ENCODE results near the gene MTSS2. TPM values are rescaled to one million over a fixed set of nuclear protein-coding genes. Genes with fewer than 3 reads are reported as not detected.

MTSS2 gene
- polyA plus RNA-seq, 1 donor from 2014 or later, result 20.4 TPM

DNA sequence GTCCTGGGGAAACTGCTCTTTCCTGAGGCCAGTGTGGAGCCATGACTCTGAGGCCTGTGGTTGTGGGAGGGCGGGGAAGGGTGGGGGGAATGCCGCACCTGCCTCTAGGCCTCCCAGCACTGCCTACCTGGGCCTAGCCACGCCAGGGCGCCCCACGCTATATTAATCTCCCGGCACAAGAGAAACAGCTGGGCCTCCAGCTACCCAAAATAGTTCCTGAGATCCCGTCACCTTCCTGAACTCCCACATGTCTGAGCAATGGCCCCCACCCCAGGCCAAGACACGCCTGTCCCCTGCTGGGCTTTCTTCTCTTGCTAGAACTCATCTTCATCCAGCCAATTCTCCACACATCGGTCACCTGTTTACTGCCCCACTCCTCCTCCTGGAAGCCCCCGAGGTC lies 13.0 kb upstream of the MTSS2 start:
- no peak overlapping the region for H3K4me3 ChIP-seq (ENCODE audit: low read length)
- H3K9me3 ChIP-seq (ENCODE audit: low read length), result no peaks in the 10 kb centered on the region
- H3K9me2 ChIP-seq (ENCODE audit: insufficient read depth, low read length), result no peaks in the 10 kb centered on the region
- no peaks in the 10 kb centered on the region for H3F3A ChIP-seq (ENCODE audit: insufficient read depth, low read length, poor library complexity, severe bottlenecking)
- H2AFZ ChIP-seq (ENCODE audit: low read depth, low read length), result no peak overlapping the region
- TF ChIP-seq, protein P1, sequence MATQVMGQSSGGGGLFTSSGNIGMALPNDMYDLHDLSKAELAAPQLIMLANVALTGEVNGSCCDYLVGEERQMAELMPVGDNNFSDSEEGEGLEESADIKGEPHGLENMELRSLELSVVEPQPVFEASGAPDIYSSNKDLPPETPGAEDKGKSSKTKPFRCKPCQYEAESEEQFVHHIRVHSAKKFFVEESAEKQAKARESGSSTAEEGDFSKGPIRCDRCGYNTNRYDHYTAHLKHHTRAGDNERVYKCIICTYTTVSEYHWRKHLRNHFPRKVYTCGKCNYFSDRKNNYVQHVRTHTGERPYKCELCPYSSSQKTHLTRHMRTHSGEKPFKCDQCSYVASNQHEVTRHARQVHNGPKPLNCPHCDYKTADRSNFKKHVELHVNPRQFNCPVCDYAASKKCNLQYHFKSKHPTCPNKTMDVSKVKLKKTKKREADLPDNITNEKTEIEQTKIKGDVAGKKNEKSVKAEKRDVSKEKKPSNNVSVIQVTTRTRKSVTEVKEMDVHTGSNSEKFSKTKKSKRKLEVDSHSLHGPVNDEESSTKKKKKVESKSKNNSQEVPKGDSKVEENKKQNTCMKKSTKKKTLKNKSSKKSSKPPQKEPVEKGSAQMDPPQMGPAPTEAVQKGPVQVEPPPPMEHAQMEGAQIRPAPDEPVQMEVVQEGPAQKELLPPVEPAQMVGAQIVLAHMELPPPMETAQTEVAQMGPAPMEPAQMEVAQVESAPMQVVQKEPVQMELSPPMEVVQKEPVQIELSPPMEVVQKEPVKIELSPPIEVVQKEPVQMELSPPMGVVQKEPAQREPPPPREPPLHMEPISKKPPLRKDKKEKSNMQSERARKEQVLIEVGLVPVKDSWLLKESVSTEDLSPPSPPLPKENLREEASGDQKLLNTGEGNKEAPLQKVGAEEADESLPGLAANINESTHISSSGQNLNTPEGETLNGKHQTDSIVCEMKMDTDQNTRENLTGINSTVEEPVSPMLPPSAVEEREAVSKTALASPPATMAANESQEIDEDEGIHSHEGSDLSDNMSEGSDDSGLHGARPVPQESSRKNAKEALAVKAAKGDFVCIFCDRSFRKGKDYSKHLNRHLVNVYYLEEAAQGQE (IDR thresholded peaks at IDR 0.05; ENCODE audit: borderline replicate concordance), result no peak
- TF ChIP-seq RAD21 (conservative IDR thresholded peaks at IDR 0.05) (no peak), MXI1 (conservative IDR thresholded peaks at IDR 0.05; ENCODE audit: poor library complexity, severe bottlenecking) (no peak), SMC3 (conservative IDR thresholded peaks at IDR 0.05; ENCODE audit: poor library complexity) (no peak), EP300 (conservative IDR thresholded peaks at IDR 0.05; ENCODE audit: poor library complexity, severe bottlenecking) (no peak), TAF1 (IDR thresholded peaks at IDR 0.05; ENCODE audit: low read depth) (no peak), POLR2AphosphoS5 (IDR thresholded peaks at IDR 0.05) (no peak), EZH2 (IDR thresholded peaks at IDR 0.05; ENCODE audit: borderline replicate concordance, insufficient read depth, low read length, poor library complexity, severe bottlenecking) (no peak)
- TF ChIP-seq, protein P2, sequence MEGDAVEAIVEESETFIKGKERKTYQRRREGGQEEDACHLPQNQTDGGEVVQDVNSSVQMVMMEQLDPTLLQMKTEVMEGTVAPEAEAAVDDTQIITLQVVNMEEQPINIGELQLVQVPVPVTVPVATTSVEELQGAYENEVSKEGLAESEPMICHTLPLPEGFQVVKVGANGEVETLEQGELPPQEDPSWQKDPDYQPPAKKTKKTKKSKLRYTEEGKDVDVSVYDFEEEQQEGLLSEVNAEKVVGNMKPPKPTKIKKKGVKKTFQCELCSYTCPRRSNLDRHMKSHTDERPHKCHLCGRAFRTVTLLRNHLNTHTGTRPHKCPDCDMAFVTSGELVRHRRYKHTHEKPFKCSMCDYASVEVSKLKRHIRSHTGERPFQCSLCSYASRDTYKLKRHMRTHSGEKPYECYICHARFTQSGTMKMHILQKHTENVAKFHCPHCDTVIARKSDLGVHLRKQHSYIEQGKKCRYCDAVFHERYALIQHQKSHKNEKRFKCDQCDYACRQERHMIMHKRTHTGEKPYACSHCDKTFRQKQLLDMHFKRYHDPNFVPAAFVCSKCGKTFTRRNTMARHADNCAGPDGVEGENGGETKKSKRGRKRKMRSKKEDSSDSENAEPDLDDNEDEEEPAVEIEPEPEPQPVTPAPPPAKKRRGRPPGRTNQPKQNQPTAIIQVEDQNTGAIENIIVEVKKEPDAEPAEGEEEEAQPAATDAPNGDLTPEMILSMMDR (IDR thresholded peaks at IDR 0.05; ENCODE audit: poor library complexity, severe bottlenecking), result no peak
- H3K27me3 ChIP-seq (ENCODE audit: insufficient read depth, low read depth, low read length), result no peaks in the 10 kb centered on the region
- H3K9ac ChIP-seq (ENCODE audit: low read length), result no peak overlapping the region
- no peaks in the 10 kb centered on the region for H4K20me1 ChIP-seq (ENCODE audit: insufficient read depth)
- H3K27ac ChIP-seq (ENCODE audit: low read length), result no peak overlapping the region
- no peak overlapping the region for H3K4me2 ChIP-seq (ENCODE audit: low read length)
- no peaks in the 10 kb centered on the region for H3K36me3 ChIP-seq (ENCODE audit: insufficient read depth, low read length)
- no peaks in the 10 kb centered on the region for H3K79me2 ChIP-seq (replicated peaks; ENCODE audit: insufficient read depth, low read length)

DNA sequence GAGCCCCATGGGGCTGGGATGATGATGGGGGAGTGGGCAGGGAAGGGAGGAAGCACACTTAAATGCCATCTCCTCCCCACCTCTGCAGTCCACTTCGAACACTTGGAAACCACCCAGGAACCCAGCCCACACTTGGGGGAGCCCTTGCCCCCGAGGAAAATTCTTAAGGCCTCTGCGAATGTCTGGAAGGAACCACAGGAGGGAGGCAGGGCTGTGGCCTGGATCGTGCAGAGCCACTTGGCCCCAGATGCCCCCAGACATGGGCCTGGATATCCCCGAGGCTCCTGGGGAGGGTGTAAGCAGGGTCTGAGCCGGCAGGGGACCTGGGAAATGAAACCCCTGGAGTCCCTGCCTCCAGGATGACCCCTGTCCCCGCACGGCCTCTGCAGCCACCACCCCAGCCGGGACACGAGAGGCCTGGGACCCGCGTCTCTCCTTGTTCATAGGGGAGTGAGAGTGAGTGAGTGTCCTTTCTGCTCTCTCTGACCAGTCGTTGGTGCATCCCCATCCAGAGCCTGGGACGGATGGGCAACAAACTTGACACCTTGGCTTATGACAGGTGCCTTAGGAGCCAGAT lies 11.8 kb upstream of the MTSS2 start:
- H4K20me1 ChIP-seq (ENCODE audit: insufficient read depth), result no peaks in the 10 kb centered on the region
- H2AFZ ChIP-seq (ENCODE audit: low read depth, low read length), result no peak overlapping the region
- no peaks in the 10 kb centered on the region for H3K79me2 ChIP-seq (replicated peaks; ENCODE audit: insufficient read depth, low read length)
- no peaks in the 10 kb centered on the region for H3K27me3 ChIP-seq (ENCODE audit: insufficient read depth, low read depth, low read length)
- H3F3A ChIP-seq (ENCODE audit: insufficient read depth, low read length, poor library complexity, severe bottlenecking), result no peaks in the 10 kb centered on the region
- H3K9ac ChIP-seq (ENCODE audit: low read length), result no peak overlapping the region
- no peak overlapping the region for H3K4me2 ChIP-seq (ENCODE audit: low read length)
- H3K9me2 ChIP-seq (ENCODE audit: insufficient read depth, low read length), result no peaks in the 10 kb centered on the region
- H3K9me3 ChIP-seq (ENCODE audit: low read length), result no peaks in the 10 kb centered on the region
- no peak overlapping the region for H3K27ac ChIP-seq (ENCODE audit: low read length)
- no peak overlapping the region for H3K4me3 ChIP-seq (ENCODE audit: low read length)
- TF ChIP-seq EZH2 (IDR thresholded peaks at IDR 0.05; ENCODE audit: borderline replicate concordance, insufficient read depth, low read length, poor library complexity, severe bottlenecking), result no peak
- TF ChIP-seq TAF1 (IDR thresholded peaks at IDR 0.05; ENCODE audit: low read depth), result no peak
- TF ChIP-seq, protein P2 (IDR thresholded peaks at IDR 0.05; ENCODE audit: poor library complexity, severe bottlenecking), result no peak
- TF ChIP-seq MXI1 (conservative IDR thresholded peaks at IDR 0.05; ENCODE audit: poor library complexity, severe bottlenecking), result no peak
- TF ChIP-seq SMC3 (conservative IDR thresholded peaks at IDR 0.05; ENCODE audit: poor library complexity), result no peak
- no peak for TF ChIP-seq EP300 (conservative IDR thresholded peaks at IDR 0.05; ENCODE audit: poor library complexity, severe bottlenecking)
- TF ChIP-seq, protein P1 (IDR thresholded peaks at IDR 0.05; ENCODE audit: borderline replicate concordance), result no peak
- TF ChIP-seq RAD21 (conservative IDR thresholded peaks at IDR 0.05), result no peak
- no peak for TF ChIP-seq POLR2AphosphoS5 (IDR thresholded peaks at IDR 0.05)
- H3K36me3 ChIP-seq (ENCODE audit: insufficient read depth, low read length), result no peaks in the 10 kb centered on the region
